Liver (tissue), 2 donors: ENCODE data around the gene BPGM.

Source experiments
- CTCF ChIP-seq: fragments of 150-350 bp; IDR thresholded peaks from 2 replicates; pipeline ENCODE4 v1.5.1; 2017; ENCODE audit warnings: improper control_type of control experiment, low read depth, low read length; ENCODE audit not compliant: missing input control
- MAX ChIP-seq: IDR thresholded peaks from 2 replicates; pipeline ENCODE4 v1.6.1; 2016; ENCODE audit warnings: antibody characterized with exemption
- donor health status: healthy.

GRCh38 chr7:134723892-134724291, 77.2 kb downstream of the BPGM start:
- no peak for TF ChIP-seq MAX
- TF ChIP-seq CTCF: no peak
